SK-N-SH (cell line): ENCODE data around the gene AMPH. TPM values are rescaled to one million over a fixed set of nuclear protein-coding genes. Genes with fewer than 3 reads are reported as not detected.
A peak's percentile ranks its signal among the peaks of the same experiment; 100 is the strongest.

ENCODE experiments used
- CTCF ChIA-PET: fragments of 300-600, 350-600 bp; formaldehyde crosslinking; extraction: SDS; loops from one replicate; lab custom pipeline; 2021; lab: Yijun Ruan, JAX
- POLR2A ChIA-PET: fragments of 350-600 bp; sonication (Branson Sonifier 250); formaldehyde crosslinking; extraction: SDS; loops from one replicate; lab custom pipeline; 2020; ENCODE audit warnings: antibody characterized with exemption, inconsistent platforms; lab: Yijun Ruan, JAX
- DNase-seq: peaks from one replicate; pipeline ENCODE4 v3.0.0; 2012
- H2AFZ ChIP-seq: fragments of 200-600 bp; sonication (generic); 2 replicates; pipeline ENCODE4 v1.8.1; 2016; ENCODE audit warnings: antibody characterized with exemption, mild to moderate bottlenecking, low read depth
- H3F3A ChIP-seq: fragments of 200-600 bp; sonication (generic); replicated peaks from 2 replicates; pipeline ENCODE3; 2016; ENCODE audit warnings: antibody characterized with exemption, mild to moderate bottlenecking; ENCODE audit not compliant: insufficient read depth
- H3K27ac ChIP-seq, 2 experiments: fragments of 200-500 bp in 1 of 2; fragments of 200-600 bp in 1 of 2; sonication (Bioruptor generic) in 1 of 2; sonication (generic), shearing (Covaris generic) in 1 of 2; 2 replicates each; pipeline versions ENCODE4 v1.5.1 to v1.6.1; 2014 to 2016; ENCODE audit warnings: low read depth in 2 of 2, inconsistent platforms in 1 of 2, low read length in 1 of 2, mild to moderate bottlenecking in 1 of 2, mixed read lengths in 1 of 2
- H3K27me3 ChIP-seq: fragments of 200-600 bp; sonication (generic), shearing (Covaris generic); 2 replicates; pipeline ENCODE4 v1.6.1; 2016; ENCODE audit warnings: mixed run types; ENCODE audit not compliant: insufficient read depth
- H3K36me3 ChIP-seq, 2 experiments: fragments of 200-500 bp in 1 of 2; fragments of 200-600 bp in 1 of 2; sonication (Bioruptor generic) in 1 of 2; sonication (generic) in 1 of 2; replicated peaks in 1 of 2; 2 replicates each; pipeline versions ENCODE3 to v1.5.1; 2014 to 2016; ENCODE audit warnings: low read length in 1 of 2, mild to moderate bottlenecking in 1 of 2; ENCODE audit not compliant: insufficient read depth in 2 of 2, control insufficient read depth in 1 of 2
- H3K4me1 ChIP-seq, 2 experiments: fragments of 200-500 bp in 1 of 2; fragments of 200-600 bp in 1 of 2; sonication (Bioruptor generic) in 1 of 2; sonication (generic), shearing (Covaris generic) in 1 of 2; 2 replicates each; pipeline versions ENCODE4 v1.5.1 to v1.6.1; 2014 to 2016; ENCODE audit warnings: low read depth in 1 of 2, low read length in 1 of 2, mixed run types in 1 of 2; ENCODE audit not compliant: insufficient read depth in 2 of 2, control insufficient read depth in 1 of 2
- H3K4me2 ChIP-seq: fragments of 200-600 bp; sonication (generic), shearing (Covaris generic); 2 replicates; pipeline ENCODE4 v1.6.1; 2017; ENCODE audit warnings: mixed run types
- H3K4me3 ChIP-seq, 2 experiments: fragments of 200-500 bp in 1 of 2; fragments of 200-600 bp in 1 of 2; sonication (Bioruptor generic) in 1 of 2; sonication (generic), shearing (Covaris generic) in 1 of 2; 2 replicates each; pipeline versions ENCODE4 v1.5.1 to v1.8.1; 2014 to 2016; ENCODE audit warnings: low read depth in 2 of 2, inconsistent platforms in 1 of 2, low read length in 1 of 2, mild to moderate bottlenecking in 1 of 2, mixed read lengths in 1 of 2, moderate library complexity in 1 of 2
- H3K79me2 ChIP-seq: fragments of 200-600 bp; sonication (generic); 2 replicates; pipeline ENCODE4 v1.8.1; 2017; ENCODE audit warnings: mild to moderate bottlenecking; ENCODE audit not compliant: insufficient read depth
- H3K9ac ChIP-seq: fragments of 200-600 bp; sonication (generic); 2 replicates; pipeline ENCODE4 v1.6.1; 2017; ENCODE audit warnings: mixed run types
- H3K9me2 ChIP-seq: fragments of 200-600 bp; sonication (generic); 2 replicates; pipeline ENCODE4 v1.6.1; 2017; ENCODE audit warnings: mixed run types
- H3K9me3 ChIP-seq: fragments of 200-600 bp; sonication (generic); 2 replicates; pipeline ENCODE4 v1.6.1; 2017; ENCODE audit warnings: mixed run types, mild to moderate bottlenecking, moderate library complexity
- H4K20me1 ChIP-seq: fragments of 200-600 bp; sonication (generic); 2 replicates; pipeline ENCODE4 v1.6.1; 2017; ENCODE audit warnings: mild to moderate bottlenecking, mixed run types; ENCODE audit not compliant: insufficient read depth
- FOXJ3 ChIP-seq: sonication (generic); formaldehyde crosslinking; IDR thresholded peaks from 2 replicates; pipeline ENCODE4 v1.5.1; 2020; ENCODE audit warnings: mild to moderate bottlenecking, missing genetic modification reagents
- FOXM1 ChIP-seq: IDR thresholded peaks from 2 replicates; pipeline ENCODE4 v1.4.0; 2012; ENCODE audit warnings: low read depth, mild to moderate bottlenecking
- GABPA ChIP-seq: IDR thresholded peaks from 2 replicates; pipeline ENCODE4 v1.4.0; 2012; ENCODE audit warnings: low read depth, mild to moderate bottlenecking
- JUND ChIP-seq: IDR thresholded peaks from 2 replicates; pipeline ENCODE4 v1.4.0; 2012
- RAD21 ChIP-seq: IDR thresholded peaks from 2 replicates; pipeline ENCODE4 v1.6.1; 2012; ENCODE audit warnings: mild to moderate bottlenecking, low read length
- RCOR1 ChIP-seq: fragments of 150-350 bp; IDR thresholded peaks from 2 replicates; pipeline ENCODE4 v1.6.1; 2017; ENCODE audit warnings: antibody characterized with exemption, low read length
- RFX5 ChIP-seq: IDR thresholded peaks from 2 replicates; pipeline ENCODE4 v1.6.1; 2012; ENCODE audit warnings: mild to moderate bottlenecking, improper control_type of control experiment, low read length
- SMC3 ChIP-seq: IDR thresholded peaks from 2 replicates; pipeline ENCODE4 v1.6.1; 2012; ENCODE audit warnings: low read depth, low read length, improper control_type of control experiment
- TAF1 ChIP-seq: IDR thresholded peaks from 2 replicates; pipeline ENCODE4 v1.6.1; 2012; ENCODE audit warnings: low read depth, mild to moderate bottlenecking, low read length, moderate library complexity, borderline replicate concordance
- USF2 ChIP-seq: fragments of 150-350 bp; IDR thresholded peaks from 2 replicates; pipeline ENCODE4 v1.6.1; 2017; ENCODE audit warnings: antibody characterized with exemption, low read length, low read depth, borderline replicate concordance
- WGBS: methylation state at CpG from one replicate; pipeline ENCODE4 v1.1.6; 2017; ENCODE audit warnings: low lambda C conversion rate; 5-methylcytosine and 5-hydroxymethylcytosine counted together
- polyA plus RNA-seq, 3 experiments: library from polyadenylated mRNA; depleted of rRNA; stranded (reverse); fragments of >200 nt; gene quantifications; 2 replicates each; pipeline ENCODE4 v1.2.3, GENCODE V29; 2012
- TF ChIP-seq, protein P1 (sequence below): fragments of 200-600 bp; sonication (generic); IDR thresholded peaks from 2 replicates; pipeline ENCODE4 v1.6.1; 2017; ENCODE audit warnings: antibody characterized with exemption, mild to moderate bottlenecking, moderate library complexity
- TF ChIP-seq, protein P2 (sequence below): IDR thresholded peaks from 2 replicates; pipeline ENCODE4 v1.4.0; 2012; ENCODE audit warnings: low read depth

Gene AMPH
- polyA plus RNA-seq, 1 of the 3 experiments (the other 2 are of a cell fraction) = 0.08 TPM

DNA sequence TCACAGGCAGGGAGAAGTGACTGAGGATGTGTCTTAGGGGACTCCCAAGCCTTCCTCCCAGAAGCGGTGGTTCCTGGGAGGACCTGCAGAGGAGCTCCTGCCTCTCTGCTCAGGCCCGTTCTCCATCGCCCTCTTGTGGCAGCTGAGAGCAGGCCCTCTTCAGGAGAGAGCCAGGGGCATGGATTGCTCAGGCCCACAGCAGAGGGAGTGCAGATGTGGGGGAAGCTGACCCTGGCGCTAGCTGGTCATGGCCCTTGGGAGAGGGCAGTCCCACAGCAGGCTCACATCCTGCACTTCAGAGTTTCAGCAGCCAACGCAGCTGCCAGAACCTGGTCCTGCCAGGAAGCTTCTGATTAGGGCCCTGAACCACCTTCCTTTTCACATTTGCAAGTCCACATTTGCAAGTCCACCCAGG, 263.0 kb downstream of the AMPH start:
- Histone ChIP-seq H2AFZ (no peak overlapping the region), H3K27me3 (no peaks in the 10 kb centered on the region), H3F3A (no peaks in the 10 kb centered on the region), H3K9me3 (no peaks in the 10 kb centered on the region), H3K9ac (no peak overlapping the region), H3K9me2 (no peaks in the 10 kb centered on the region), H3K4me3 (no peak overlapping the region; a peak in 1 of 4 replicates), H3K4me1 (peaks cover 0 to 16% of the 10 kb centered on the region in 2 experiments; a peak in 2 of 4 replicates), H3K4me2 (no peak overlapping the region), H3K79me2 (no peaks in the 10 kb centered on the region), H3K36me3 (no peaks in the 10 kb centered on the region), H4K20me1 (no peaks in the 10 kb centered on the region), H3K27ac (no peak overlapping the region; a peak in 1 of 4 replicates)
- ChIA-PET CTCF (interaction anchor here (0.7 to 7.2 kb wide), 31 partner anchors 8 to 515 kb away, joined by 3 to 94 read pairs (median 5); partner anchors contain the start of gene SFRP4), POLR2A (no interaction called here)
- no peak for TF ChIP-seq TAF1
- peak; percentile 47 for TF ChIP-seq RAD21
- TF ChIP-seq, protein P1, sequence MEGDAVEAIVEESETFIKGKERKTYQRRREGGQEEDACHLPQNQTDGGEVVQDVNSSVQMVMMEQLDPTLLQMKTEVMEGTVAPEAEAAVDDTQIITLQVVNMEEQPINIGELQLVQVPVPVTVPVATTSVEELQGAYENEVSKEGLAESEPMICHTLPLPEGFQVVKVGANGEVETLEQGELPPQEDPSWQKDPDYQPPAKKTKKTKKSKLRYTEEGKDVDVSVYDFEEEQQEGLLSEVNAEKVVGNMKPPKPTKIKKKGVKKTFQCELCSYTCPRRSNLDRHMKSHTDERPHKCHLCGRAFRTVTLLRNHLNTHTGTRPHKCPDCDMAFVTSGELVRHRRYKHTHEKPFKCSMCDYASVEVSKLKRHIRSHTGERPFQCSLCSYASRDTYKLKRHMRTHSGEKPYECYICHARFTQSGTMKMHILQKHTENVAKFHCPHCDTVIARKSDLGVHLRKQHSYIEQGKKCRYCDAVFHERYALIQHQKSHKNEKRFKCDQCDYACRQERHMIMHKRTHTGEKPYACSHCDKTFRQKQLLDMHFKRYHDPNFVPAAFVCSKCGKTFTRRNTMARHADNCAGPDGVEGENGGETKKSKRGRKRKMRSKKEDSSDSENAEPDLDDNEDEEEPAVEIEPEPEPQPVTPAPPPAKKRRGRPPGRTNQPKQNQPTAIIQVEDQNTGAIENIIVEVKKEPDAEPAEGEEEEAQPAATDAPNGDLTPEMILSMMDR = peak; percentile 78
- TF ChIP-seq SMC3 = peak; percentile 31; the same call in 1 of the 2 replicates
- peak; percentile 71 for DNase-seq
- WGBS = 47% methylated on average over 3 of the region's 5 CpGs

DNA sequence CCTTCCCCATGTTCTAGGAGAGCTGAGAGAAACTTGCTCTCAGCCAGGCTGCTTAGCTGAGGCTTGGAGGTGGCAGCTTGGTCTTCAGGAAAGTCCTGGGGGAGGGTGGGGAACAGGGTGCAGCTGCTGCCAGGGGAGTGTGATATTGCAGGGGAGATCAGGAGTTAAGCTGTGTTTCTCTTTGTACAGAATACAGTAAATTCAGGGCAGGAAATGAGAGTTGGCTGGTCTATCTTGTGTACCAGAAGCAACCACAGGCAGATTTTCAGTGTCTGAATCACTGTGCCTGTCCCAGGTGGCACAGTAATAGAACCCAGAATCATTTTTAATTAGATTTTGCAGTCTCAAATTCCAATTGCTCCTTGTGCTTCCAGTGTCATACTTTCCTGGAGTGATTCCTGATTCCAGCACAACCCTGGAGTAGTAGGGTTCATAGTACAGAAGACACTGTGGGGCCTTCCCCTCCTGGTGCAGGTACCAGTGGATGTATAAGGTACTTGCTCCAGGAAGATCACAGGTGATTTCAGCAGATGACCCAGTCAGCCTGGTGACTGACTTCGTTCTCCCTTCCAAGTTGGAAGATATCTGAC, 263.8 kb downstream of the AMPH start:
- POLR2A ChIA-PET = no interaction called here
- no peaks in the 10 kb centered on the region for H3K27me3 ChIP-seq
- H3K9ac ChIP-seq = no peak overlapping the region
- no peak for DNase-seq
- H3K79me2 ChIP-seq = no peaks in the 10 kb centered on the region
- no peaks in the 10 kb centered on the region for H3K36me3 ChIP-seq
- H3K9me2 ChIP-seq = no peaks in the 10 kb centered on the region
- H3K4me2 ChIP-seq = no peak overlapping the region
- H3F3A ChIP-seq = no peaks in the 10 kb centered on the region
- H3K27ac ChIP-seq = no peak overlapping the region
- no peaks in the 10 kb centered on the region for H3K9me3 ChIP-seq
- H4K20me1 ChIP-seq = no peaks in the 10 kb centered on the region
- 100% methylated on average over 1 of the region's 1 CpG for WGBS
- peaks cover 0 to 16% of the 10 kb centered on the region in 2 experiments; a peak in 2 of 4 replicates for H3K4me1 ChIP-seq
- CTCF ChIA-PET = interaction anchor here (0.7 to 7.2 kb wide), 22 partner anchors 7 to 465 kb away, joined by 3 to 94 read pairs (median 19); partner anchors contain the start of gene SFRP4
- H3K4me3 ChIP-seq = no peak overlapping the region
- TF ChIP-seq FOXJ3 (CRISPR knock-in tag) = no peak
- TF ChIP-seq, protein P2, sequence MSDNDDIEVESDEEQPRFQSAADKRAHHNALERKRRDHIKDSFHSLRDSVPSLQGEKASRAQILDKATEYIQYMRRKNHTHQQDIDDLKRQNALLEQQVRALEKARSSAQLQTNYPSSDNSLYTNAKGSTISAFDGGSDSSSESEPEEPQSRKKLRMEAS = no peak
- TF ChIP-seq RCOR1 = no peak
- no peak for TF ChIP-seq JUND
- TF ChIP-seq RFX5 = no peak
- TF ChIP-seq USF2 = no peak
- TF ChIP-seq GABPA = no peak
- no peak for TF ChIP-seq FOXM1
- no peak overlapping the region for H2AFZ ChIP-seq
